Parathyroid adenoma (tissue), 2 donors: ENCODE data around the gene CHST8.

Experiments
- H2AFZ ChIP-seq: fragments of 300-600 bp; sonication (generic); one replicate; pipeline ENCODE4 v1.7.0; 2017; ENCODE audit warnings: antibody characterized with exemption, mild to moderate bottlenecking
- H3K27ac ChIP-seq: fragments of 300-600 bp; sonication (generic); one replicate; pipeline ENCODE4 v1.7.0; 2017
- H3K27me3 ChIP-seq: fragments of 300-600 bp; sonication (generic); one replicate; pipeline ENCODE4 v1.7.0; 2017; ENCODE audit warnings: low read length; ENCODE audit not compliant: control insufficient read depth, insufficient read depth
- H3K36me3 ChIP-seq: fragments of 300-600 bp; sonication (generic); one replicate; pipeline ENCODE4 v1.7.0; 2017; ENCODE audit warnings: low read length; ENCODE audit not compliant: control insufficient read depth, insufficient read depth
- H3K4me1 ChIP-seq: fragments of 300-600 bp; sonication (generic); one replicate; pipeline ENCODE4 v1.7.0; 2017; ENCODE audit warnings: control low read depth
- H3K4me2 ChIP-seq: fragments of 300-600 bp; sonication (generic); one replicate; pipeline ENCODE4 v1.7.0; 2017; ENCODE audit warnings: low read length
- H3K4me3 ChIP-seq: fragments of 300-600 bp; sonication (generic); one replicate; pipeline ENCODE4 v1.7.0; 2017; ENCODE audit warnings: low read depth, low read length
- H3K79me2 ChIP-seq: fragments of 300-600 bp; sonication (generic); one replicate; pipeline ENCODE4 v1.7.0; 2017; ENCODE audit warnings: control low read depth
- H3K9ac ChIP-seq: fragments of 300-600 bp; sonication (generic); one replicate; pipeline ENCODE4 v1.7.0; 2017; ENCODE audit warnings: mild to moderate bottlenecking
- H3K9me3 ChIP-seq: fragments of 300-600 bp; sonication (generic); one replicate; pipeline ENCODE4 v1.7.0; 2017; ENCODE audit warnings: low read length; ENCODE audit not compliant: control insufficient read depth
- TF ChIP-seq, protein P1 (sequence below): fragments of 300-600 bp; sonication (generic); IDR thresholded peaks from one replicate; pipeline ENCODE4 v1.7.0; 2017; ENCODE audit warnings: antibody characterized with exemption, mild to moderate bottlenecking
- donor health status: primary hyperparathyroidism.

Gene CHST8

DNA sequence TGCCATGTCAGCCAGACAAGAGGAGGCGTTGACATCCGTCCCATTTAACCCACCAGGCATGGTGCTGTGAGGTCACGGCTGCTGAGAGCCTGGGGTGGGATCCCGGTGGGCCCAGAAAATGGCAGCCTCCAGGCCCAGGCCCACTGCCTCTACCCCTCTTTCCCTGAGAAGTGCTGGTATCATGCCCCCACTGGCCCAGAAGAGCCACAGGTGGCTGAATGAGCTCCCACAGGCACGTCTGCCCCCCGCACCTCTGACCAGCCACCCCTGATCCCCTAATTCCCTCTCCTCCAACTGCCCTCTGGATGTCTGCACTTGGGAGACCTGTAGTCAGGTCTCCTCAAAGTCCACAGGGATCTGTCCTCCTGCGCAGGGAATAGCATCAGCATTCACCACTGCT lies 137.6 kb downstream of the CHST8 start:
- Histone ChIP-seq H3K79me2 (no peaks in the 10 kb centered on the region), H3K36me3 (no peaks in the 10 kb centered on the region), H3K27me3 (no peaks in the 10 kb centered on the region), H3K9ac (no peak overlapping the region), H2AFZ (peak overlapping the region; percentile 56), H3K27ac (peak overlapping the region; percentile 91), H3K4me2 (peak overlapping the region; percentile 51), H3K9me3 (no peaks in the 10 kb centered on the region), H3K4me1 (peaks cover 18% of the 10 kb centered on the region), H3K4me3 (no peak overlapping the region)
- TF ChIP-seq, protein P1, sequence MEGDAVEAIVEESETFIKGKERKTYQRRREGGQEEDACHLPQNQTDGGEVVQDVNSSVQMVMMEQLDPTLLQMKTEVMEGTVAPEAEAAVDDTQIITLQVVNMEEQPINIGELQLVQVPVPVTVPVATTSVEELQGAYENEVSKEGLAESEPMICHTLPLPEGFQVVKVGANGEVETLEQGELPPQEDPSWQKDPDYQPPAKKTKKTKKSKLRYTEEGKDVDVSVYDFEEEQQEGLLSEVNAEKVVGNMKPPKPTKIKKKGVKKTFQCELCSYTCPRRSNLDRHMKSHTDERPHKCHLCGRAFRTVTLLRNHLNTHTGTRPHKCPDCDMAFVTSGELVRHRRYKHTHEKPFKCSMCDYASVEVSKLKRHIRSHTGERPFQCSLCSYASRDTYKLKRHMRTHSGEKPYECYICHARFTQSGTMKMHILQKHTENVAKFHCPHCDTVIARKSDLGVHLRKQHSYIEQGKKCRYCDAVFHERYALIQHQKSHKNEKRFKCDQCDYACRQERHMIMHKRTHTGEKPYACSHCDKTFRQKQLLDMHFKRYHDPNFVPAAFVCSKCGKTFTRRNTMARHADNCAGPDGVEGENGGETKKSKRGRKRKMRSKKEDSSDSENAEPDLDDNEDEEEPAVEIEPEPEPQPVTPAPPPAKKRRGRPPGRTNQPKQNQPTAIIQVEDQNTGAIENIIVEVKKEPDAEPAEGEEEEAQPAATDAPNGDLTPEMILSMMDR: no peak

DNA sequence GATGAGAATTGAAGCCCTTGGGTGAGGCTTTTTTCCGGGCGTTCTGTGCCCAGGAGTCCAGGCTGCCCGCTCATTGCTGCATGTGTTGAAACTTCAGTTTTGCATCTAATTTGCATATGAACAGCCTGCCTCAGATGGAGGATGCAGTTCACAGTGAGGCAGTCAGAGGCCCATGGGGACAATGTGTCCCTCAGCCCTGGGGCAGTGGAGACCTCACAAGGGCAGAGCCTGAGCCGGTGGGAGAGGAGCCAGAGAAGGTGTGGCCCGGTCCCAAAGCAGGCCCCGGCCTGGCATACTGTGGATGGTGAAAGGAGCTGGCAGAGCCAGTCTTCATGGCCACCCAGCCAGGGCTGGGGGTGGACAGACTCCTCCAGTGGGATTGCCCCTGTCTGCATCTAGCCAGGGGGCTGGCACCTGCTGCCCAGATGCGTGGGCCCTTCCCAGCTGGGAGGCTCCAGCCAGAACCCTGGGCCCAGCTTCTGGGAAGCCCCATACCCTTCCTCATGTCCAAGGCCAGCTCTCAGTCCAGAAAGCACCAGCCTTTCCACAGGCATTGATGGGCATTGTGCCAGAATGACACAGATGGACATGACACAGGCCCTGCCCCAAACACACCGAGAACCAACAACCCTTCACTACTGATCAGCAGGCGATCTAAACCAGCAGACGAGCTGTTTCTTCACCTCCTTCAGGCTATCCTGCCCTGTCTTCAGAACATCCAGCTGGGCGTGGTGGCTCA lies 142.0 kb downstream of the CHST8 start:
- Histone ChIP-seq H3K36me3 (no peaks in the 10 kb centered on the region), H3K9ac (no peak overlapping the region), H3K9me3 (no peaks in the 10 kb centered on the region), H3K4me1 (peaks cover 7% of the 10 kb centered on the region), H2AFZ (peak overlapping the region; percentile 20), H3K27me3 (no peaks in the 10 kb centered on the region), H3K4me2 (no peak overlapping the region), H3K79me2 (no peaks in the 10 kb centered on the region), H3K27ac (no peak overlapping the region), H3K4me3 (no peak overlapping the region)
- TF ChIP-seq, protein P1: no peak

DNA sequence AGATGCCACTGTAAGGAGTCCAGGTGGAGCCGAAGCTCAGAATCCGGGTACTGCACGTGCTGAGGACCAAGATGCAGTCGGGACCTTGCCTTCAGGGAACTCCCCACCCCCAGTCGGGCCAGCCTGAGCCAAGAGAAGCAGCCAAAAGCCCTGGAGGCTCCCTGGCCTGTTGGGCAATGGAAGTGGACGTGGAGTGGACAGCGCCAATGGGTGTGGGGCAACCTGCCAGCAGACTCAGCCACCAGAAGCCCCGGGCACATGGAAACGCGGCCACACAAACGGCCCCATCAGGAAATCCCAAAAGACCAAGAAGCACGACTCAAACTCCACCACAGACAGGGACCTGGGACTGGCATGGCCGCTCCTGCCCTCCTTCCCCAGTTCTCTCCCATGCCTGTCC lies 144.9 kb downstream of the CHST8 start:
- no peaks in the 10 kb centered on the region for H3K36me3 ChIP-seq
- no peak overlapping the region for H2AFZ ChIP-seq
- no peaks in the 10 kb centered on the region for H3K4me1 ChIP-seq
- no peaks in the 10 kb centered on the region for H3K9me3 ChIP-seq
- TF ChIP-seq, protein P1: no peak
- H3K4me3 ChIP-seq: no peak overlapping the region
- H3K4me2 ChIP-seq: no peak overlapping the region
- no peaks in the 10 kb centered on the region for H3K27me3 ChIP-seq
- H3K79me2 ChIP-seq: no peaks in the 10 kb centered on the region
- H3K27ac ChIP-seq: no peak overlapping the region
- H3K9ac ChIP-seq: no peak overlapping the region

DNA sequence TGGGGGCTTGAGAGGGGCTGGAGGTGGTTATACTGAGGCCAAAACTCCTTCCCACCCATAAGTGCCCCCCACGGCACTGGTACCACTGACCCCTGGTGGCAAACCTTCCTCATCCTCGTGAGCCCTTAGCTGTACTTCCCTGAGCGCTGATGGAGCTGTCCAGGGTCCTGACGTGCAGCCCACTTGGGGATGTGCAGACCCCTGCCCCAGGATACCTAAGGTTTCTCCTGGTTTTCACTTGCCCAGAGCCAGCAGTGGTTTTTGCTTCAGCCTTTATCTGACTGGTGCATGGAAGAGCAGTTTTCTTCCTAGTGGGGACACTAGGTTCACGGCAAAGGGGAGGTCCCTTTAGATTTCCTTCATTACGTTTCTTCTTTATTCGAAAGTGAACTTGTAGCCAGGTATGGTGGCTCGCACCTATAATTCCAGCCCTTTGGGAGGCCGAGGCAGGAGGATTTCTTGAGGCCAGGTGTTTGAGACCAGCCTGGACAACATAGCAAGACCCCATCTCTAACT lies 146.2 kb downstream of the CHST8 start:
- Histone ChIP-seq H3K27ac (no peak overlapping the region), H3K4me2 (no peak overlapping the region), H3K9me3 (no peaks in the 10 kb centered on the region), H3K9ac (no peak overlapping the region), H3K4me1 (no peaks in the 10 kb centered on the region), H2AFZ (no peak overlapping the region), H3K27me3 (no peaks in the 10 kb centered on the region), H3K79me2 (no peaks in the 10 kb centered on the region), H3K36me3 (no peaks in the 10 kb centered on the region), H3K4me3 (no peak overlapping the region)
- TF ChIP-seq, protein P1: no peak

DNA sequence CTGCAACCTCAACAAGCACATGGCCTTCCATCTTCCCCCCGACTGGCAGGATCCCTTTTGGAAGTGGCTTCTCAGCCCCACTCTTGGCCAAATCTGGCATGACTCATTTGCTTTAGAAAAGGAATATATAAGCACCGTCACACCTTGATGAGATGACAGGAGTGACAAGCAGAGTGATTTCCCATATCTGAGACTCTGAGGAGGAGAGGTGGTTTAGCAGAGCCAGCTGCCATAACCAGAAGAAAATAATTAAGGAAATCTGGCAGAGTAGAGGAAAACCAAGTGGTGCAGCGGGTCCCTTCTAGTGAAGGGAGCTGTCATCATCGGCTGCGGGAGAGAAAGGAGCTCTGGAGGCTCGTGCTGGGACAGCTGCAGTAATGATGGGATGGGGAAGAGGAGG lies 147.5 kb downstream of the CHST8 start:
- TF ChIP-seq, protein P1: no peak
- Histone ChIP-seq H2AFZ (no peak overlapping the region), H3K27ac (no peak overlapping the region), H3K27me3 (no peaks in the 10 kb centered on the region), H3K79me2 (no peaks in the 10 kb centered on the region), H3K4me1 (no peaks in the 10 kb centered on the region), H3K4me3 (no peak overlapping the region), H3K9me3 (no peaks in the 10 kb centered on the region), H3K4me2 (no peak overlapping the region), H3K9ac (no peak overlapping the region), H3K36me3 (no peaks in the 10 kb centered on the region)
